Stimulated activated CD8-positive, alpha-beta memory T cell treated with anti-CD3 and anti-CD28 coated beads, Interleukin-7, amount 100 ng/mL, for 48 hours (primary cell): ENCODE results near the gene DPP6.

Experiments used
- DNase-seq, 2 donors: peaks; one replicate each; pipeline ENCODE4 v3.0.0-alpha.2; 2020; ENCODE audit warnings: low read depth in 1 of 2; ENCODE audit errors: extremely low read depth in 1 of 2

The DPP6 gene

DNA sequence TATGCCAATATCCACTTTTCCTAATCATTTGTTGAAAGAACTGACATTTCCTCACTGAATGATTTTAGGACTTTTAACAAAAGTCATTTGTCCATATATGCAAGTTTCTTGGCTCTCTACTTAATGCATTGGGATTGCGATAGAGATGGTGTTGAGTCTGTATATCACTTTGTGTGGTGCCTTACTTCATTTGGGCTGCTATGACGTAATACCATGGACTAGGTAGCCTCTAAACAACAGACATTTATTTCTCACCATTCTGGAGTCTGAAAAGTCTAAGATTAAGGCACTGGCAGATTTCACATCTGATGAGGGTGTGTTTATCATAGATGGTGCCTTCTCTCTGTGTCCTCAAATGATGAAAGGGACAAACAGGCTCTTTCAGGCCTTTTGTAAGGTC lies 342.6 kb downstream of the DPP6 start:
- no peak for DNase-seq

DNA sequence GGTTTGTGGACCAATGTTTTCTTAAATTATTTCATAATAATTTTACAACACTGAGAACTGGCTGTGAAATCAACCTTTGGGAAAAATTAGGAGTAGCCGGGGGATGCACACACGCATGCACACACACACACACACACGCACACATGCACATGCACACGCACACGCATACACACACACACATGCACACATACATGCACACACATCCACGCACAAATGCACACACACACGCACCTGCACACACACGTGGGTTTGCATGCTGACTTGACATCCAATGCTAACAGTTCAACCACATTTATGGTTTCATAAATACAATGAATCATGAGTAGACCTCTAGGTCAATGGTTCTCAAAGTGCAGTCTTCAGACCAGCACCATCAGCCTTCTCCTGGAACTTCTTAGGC lies 354.1 kb downstream of the DPP6 start:
- no peak for DNase-seq

DNA sequence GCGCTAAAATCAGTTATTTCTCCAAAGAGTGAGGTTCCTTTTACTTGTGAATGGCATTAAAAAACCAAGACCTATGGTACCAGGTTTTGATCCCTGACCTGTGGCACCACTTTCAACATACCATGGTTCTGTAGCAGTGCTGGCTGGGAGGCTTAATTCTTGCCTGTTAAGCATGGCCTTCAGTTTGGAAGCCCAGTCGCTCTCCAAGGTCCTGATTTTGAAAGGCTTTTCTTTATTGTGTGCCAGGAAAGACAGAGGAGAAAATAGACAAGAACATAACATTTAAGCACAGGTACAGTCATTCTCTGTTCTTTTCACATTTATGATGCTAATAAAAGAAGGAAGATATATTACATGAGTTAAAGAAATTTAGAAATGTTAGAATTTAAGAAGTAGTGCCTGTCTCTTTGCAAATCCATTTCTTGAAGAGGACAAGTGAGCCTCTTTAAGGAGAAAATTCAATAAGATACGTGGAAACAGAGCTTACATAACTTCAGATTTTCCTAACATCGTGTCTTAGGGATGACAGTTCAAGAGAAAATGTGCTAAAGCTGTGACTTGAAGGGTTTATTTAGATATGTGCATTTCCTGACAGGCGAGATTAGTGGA lies 357.6 kb downstream of the DPP6 start:
- DNase-seq, result no peak

DNA sequence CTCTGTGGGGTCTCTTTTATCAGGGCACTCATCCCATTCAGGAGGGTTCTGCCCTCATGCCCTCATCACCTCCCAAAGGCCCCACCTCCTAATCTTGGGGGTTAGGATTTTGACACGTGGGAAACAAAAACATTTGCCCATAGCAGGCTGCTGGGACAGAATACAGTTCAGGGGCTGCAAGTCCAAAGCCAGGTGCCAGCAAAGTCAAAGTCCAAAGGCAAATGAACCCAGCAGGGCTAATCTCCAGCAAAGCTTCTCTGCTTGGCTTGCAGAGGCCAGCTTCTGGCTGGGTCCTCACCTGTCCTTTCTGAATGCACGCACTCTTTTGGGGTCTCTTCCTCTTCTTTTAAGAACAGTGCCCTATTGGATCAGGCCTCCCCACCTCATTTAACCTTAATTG lies 359.9 kb downstream of the DPP6 start:
- DNase-seq, result no peak

DNA sequence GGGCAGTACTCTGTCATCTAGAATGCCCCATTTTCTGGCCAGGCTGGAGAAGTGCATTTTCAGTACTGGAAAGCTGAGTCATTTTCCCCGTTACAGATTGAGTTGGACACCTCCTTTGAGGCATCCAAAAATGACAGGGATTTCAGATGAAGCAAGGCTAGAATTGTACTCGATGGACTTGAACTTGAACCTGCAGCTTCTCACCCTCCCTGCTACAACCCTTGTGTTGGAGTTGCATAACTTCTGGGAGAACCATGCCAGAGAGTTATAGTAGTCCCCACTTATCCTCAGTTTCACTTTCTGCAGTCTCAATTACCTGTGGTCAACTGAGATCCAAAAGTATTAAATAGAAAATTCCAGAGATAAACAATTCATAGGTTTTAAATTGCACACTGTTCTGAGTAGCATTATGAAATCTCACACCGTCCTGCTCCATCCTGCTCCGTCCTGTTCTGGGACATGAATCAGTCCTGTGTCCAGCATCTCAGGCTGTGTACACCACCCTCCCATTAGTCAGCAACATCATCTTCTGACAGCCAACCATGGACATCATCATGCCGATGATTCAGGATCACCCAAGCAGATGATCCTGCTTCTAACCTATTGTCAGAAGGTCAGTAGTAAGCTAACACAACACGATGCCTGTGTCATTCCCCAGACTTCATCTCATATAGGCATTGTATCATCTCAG lies 363.7 kb downstream of the DPP6 start:
- no peak for DNase-seq

DNA sequence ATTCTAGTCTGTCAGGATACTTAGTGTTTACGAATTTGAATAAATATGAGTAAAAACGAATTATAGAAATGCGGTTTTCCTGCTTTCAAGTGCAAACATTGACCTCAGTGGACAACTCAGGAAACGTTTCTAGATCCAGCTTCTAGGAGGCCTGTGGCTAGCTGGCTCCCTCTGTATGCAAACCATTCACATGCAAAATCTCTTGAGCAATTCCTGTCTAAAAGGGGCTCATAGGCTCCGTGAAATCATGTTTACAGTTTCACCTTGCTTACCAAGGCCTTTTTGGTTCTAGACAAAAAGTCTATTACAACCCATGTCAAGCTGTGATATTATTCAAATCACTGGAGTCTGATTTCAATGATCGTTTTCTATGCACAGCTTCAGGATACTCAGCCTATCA lies 364.5 kb downstream of the DPP6 start:
- DNase-seq, result no peak

DNA sequence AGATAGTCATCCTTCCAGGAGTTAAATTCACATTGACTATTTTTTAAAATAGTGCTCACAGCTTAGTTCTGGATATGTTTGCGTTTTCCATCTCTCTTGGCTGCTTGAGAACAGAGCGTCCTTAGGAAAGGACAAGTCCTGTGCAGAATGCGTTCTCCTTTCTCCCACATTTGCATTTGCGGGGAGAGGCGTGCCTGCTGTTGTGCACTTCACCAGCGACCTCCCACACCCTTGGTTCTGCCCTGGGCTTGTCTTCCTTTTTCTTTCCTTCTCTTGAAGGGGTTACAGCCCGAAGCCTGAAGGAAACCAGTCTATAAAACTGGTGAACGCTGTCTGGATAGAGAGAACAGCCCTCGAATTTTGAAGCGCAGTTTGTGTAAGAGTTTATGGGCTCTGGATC lies 367.1 kb downstream of the DPP6 start:
- DNase-seq, result no peak

DNA sequence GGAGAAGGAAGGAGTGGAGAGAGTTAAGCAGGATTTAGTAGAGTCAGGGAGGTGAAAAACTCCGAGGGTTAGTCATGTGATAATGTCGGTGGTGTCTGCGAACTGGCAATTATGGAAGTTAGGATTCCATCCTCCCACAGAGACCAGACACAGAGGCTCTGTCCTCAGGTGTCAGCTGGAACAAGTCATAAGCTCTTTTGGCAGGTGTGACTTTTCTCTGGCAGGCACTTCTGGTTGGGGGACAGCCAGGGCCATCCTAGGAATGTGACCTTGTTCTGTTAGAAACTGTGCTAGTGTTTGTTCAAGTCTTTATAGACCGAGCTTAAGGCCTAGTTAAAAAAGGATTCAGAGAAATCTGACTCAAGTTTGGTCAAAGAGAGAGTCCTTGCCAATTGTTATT lies 371.0 kb downstream of the DPP6 start:
- no peak for DNase-seq

DNA sequence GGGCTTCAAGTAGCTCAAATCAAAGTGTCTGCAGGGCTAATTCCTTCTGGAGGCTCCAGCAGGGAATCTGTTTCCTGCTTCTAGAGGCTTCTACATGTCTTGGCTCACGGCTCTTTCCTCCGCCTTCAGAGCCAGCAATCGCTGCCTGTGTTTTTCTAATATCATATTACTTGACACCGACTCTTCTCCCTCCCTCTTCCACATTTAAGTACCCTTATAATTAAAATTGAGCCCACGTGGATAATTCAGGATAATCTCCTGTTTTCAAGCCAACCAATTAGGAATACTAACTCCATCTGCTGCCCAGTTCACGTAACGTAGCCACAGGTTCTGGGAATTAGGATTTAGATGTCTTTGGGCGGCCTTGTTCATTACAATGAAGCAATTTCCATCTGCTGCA lies 372.2 kb downstream of the DPP6 start:
- DNase-seq, result no peak

DNA sequence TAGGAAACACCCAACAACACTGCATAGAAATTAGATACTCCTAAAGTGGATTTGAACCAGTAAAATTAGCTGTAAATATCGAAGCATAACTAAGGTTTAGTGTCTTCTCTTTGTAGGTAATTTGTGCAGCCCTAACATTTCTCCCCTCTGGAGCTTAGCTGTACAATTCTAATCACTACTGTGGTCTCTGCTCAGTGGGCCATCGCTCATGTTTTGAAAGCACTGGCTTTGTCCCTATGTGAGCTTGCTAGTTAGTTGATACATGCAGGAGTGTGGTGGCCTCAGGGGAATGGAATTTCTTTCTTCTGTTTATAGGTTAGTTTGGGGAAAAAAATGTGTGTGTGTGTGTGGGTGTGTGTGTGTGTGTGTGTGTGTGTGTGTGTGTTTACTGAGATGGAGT lies 373.1 kb downstream of the DPP6 start:
- no peak for DNase-seq

DNA sequence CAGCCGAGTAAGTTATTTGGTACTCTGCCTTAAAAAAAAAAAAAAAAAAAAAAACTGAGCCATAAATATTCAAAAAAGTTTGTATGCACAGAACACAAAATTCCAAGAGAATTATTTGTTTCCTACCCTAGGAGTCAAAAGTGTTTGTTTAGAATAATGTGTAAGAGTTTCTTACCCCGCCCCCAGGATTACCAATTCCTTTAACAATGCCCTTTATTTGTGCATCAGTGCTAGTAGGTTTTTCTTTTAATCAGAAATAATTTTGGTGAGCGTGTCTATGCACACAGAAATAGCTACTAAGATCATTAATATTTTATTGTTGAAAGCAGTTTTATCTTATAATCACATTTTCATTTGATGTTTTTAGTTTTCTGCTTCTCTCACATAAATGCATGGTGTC lies 374.6 kb downstream of the DPP6 start:
- no peak for DNase-seq

DNA sequence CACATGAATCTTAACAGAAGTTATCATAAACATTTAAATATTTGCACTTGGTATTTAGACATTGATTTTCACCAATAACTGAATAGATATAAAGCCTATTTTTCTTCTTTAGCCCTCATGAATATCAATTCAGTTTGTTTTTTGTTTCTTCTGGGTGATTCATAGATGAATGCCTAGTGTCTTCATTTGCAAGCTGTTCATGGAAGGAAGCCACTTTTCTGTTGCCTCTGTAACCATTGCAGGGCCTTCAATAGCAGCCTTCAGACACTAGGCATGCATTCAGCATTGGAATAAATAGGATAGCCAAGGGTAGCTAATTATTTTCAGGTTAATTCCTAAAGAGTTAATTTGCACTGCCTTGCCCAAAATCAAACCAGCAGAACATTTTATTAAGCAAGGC lies 375.3 kb downstream of the DPP6 start:
- no peak for DNase-seq

DNA sequence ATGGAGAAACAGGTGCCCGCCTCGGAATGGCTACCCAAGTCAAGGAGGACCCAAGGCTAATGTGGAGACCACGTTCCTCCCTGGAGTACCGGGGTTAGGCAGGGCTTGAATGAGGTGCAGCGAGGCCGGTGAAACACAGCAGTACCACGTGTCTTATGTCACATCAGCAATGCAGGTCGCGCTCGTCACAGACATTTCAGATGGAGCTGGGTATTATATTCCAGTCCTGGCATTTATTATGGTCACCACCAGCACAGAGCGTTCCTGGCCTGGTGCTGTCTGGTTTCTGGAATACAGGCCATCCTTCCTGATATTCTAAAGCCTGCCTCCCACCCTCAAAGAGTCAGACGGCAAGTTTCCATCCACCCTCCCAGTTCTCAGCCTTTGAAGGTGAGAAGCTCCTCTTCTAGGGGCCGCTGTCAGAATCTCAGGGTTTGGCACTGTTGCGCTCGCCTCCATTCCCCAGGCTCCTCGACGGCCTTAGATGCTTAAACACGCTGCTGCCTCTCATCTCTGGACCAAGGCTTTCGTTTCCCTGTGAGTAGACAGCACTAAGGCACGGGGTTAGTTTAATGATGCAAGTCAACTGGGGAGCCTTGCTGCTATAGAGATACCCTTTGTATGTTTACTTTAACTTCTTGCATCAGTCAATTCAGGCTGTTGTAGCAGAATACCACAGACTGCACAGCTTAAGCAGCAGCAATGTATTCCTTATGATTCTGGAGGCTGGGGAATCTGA lies 377.6 kb downstream of the DPP6 start:
- DNase-seq, result no peak

DNA sequence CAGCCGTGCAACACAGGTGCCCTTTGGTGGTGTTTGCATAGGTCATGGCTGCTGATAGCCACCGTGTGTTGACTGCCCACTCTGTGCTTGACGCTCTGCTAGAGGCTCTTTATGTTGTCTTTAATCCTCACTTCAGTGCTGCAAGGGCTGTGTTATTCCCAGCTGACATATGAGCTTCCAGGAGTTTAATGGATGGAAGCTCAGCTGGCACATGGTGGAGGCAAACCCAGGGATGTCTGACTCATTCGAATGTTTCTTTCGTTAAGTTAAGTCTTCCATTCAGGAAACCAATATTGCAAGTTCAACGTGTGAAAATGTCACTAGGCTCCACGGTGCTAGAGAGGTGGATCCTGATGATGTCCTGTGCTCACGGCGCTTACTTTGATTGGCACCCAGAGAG lies 378.4 kb downstream of the DPP6 start:
- no peak for DNase-seq

DNA sequence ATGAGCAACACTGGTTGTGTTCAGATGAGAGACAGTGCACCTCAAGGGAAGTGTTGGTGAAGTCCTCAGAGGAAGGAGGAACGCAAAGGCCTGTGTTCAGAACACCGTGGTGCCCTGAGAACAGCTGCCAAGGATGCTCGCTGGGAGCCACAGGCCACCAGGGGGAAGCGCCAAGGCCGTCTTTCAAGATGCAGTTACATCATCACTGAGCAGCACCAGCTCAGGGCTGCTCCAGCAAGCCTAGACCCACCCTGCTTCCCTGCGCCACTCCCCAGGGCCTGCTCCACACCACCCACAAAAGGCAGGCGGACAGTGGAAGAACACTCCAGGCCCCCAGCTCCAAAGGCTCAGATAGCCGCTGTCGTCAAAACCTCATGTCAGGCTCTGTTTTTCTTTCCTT lies 378.8 kb downstream of the DPP6 start:
- DNase-seq, result no peak

DNA sequence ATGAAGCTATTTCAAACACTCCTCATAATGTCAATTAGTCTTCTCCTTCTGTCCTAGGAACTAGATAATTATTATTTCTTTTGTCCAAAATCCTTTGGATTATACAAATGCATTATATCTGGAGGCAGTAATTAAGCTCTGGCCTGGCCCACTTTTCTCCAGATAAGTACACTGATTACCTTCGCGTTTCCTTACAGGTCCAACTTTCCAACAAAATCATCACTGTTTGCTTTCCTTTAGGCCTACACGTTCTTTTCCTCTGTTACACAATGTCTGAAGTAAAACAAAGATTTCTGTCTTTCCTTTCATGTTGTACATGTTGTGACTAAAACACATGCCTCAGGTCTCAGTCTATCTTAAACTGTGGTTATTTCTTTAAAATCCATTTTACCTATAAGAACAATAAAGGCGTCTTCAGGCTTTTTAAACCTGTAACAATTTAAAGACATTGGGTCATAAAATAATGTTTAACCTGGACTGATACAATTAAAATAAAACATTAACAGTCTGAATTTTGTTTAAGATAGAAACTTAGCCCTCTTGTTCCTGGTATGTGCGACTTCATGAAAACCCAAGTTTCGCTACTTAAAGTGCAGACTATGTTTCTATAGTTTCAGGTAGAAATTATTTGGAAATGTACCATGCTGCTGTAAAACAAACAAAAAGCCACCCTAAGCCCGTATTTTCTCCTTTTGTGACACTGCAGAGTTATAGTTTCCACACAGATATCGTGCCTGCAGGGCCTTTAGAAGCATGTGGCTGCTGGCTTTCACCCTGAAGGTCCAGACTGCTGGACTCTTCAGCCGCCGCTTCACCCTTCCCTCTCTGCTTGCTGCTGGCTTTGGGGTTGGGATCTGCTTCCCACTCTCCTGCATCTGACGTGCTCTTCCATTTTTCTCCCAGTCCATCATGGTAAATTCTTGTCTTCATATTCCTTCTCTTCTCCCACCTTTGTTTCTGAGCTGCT lies 381.7 kb downstream of the DPP6 start:
- no peak for DNase-seq

DNA sequence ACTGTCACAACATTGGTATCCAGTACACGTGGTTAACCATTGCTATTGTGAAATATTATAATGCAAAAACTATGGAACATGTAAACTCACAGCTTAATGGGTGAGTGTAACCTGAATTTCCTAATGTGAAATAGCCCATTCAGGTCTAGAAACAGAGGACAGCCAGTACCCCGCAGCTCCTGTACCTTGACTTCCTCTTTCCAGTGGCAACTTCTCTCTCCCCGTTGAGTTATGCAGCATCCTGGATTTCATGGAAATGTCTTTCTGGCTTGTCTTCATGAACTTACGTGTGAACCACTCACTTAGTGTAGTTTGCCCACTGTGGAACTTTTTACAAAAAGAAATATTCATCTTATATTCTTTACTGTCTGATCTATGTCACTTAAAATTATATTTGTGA lies 384.4 kb downstream of the DPP6 start:
- DNase-seq, result no peak

DNA sequence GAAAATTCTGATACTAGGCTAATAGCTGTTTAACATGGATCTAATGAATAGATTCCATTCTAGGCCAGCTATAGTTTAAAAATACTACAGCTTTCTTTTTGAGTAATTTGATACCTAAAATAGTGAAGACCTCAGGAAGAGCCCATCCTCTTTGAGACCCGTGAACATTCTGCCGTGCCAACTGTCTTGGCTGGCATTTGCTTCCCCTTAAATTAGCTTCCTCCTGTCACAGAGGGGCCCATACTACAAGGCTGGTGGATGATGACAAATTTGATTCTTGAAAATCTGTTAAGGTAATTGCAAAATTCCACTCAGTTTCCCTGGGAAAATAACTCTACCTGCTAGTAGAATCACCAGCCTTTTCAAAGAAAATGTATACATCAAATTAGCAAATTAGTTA lies 385.0 kb downstream of the DPP6 start:
- DNase-seq, result no peak

DNA sequence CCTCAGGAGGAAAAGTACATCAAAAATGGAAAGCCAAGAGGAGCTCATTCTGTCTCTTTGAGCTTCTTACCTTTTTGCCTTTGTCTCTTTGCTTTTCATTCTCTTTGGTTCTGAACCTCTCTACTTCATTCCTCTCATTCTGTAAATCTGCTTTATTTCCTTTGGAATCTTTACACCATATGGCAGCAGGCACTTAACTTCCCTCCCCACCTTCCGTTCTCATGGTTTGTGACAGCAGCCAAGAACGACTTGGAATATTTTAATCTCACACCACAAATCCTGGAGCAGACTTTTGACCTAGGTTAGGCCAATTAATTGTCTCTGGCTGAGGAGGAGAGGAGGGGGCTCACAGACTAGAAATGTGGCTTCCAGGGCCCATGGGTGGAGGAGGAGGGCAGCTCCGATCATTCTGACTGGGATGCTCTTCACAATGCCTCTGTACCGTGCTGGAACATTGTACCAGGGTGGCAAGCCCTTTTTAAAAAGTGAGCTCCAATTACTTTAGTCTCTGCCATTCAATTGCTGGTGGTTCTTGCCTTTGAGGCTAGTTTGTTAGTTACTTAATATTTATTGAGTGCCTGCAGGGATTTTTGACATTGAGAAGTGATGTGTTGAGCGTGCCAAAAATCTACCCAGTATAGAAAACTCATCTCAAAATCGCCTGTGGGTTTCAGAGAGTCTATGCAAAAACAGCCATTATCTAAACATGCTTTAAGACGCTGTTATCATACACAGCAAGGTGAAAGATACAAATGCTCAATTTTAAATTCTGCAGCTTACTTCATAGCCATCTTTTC lies 386.6 kb downstream of the DPP6 start:
- no peak for DNase-seq

DNA sequence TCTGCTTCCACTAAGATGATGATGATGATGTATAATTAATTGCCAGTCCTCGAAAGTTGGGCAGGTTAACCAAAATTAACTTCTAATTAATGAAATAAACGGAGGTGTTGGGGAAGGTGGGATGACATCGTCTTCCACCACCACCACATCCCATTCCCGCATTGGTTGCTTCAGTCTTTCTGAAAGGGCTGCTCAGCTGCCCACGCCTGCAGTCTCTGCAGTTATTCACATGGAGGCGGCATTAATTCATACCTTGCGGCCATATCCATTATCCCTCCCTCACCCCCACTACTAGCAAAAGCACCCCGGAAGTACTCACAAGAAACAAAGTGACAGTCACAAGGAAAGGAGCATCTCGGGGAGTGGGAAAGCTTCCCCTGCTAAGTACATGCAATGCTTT lies 387.9 kb downstream of the DPP6 start:
- DNase-seq, result no peak
